GM23248 (cell line): Measurements from ENCODE around the gene EYA4.

Source experiments
- EZH2 ChIP-seq: fragments of 200-600 bp; sonication (generic); IDR thresholded peaks from 2 replicates; pipeline ENCODE4 v1.6.1; 2018; ENCODE audit warnings: antibody characterized with exemption, mild to moderate bottlenecking; ENCODE audit not compliant: insufficient read depth, poor library complexity, severe bottlenecking
- EZH2phosphoT487 ChIP-seq: fragments of 200-600 bp; sonication (generic); IDR thresholded peaks from 2 replicates; pipeline ENCODE4 v1.6.1; 2018; ENCODE audit warnings: antibody characterized with exemption, moderate library complexity, mild to moderate bottlenecking, low read depth; ENCODE audit not compliant: insufficient read depth

DNA sequence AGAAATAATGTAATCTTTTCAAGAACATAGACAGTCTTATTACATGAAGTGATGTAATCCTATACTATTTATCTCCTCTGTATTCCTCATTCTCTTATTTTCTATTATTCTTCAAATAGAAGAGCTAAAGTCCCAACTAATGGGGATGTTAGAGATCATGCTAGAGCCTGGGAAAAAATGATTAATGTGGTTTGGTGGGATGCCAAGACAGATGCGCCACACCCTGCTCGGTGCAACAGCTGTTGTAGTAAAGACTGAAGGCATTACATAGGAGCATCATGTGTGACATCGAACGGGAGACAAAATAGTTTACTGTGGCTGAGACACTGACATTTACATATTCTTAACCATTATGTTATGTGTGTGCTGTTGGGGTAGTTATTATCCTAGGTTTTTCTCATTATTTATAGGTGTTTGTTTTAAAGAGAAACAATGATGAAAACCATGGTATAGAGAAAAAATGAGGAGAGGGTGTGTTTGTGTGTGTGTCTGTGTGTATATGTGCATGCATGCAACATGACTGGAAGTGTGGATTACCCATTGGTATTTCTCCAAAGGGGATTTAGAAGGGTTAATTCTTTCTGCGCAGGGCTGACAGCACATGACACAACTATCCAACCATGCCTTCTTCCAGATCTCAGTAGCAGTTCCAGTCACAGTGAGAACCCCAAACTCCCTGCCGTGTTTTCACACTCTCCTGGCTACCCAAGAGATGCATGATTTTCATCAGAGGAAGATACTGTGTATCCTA lies 155.3 kb downstream of the EYA4 start:
- TF ChIP-seq EZH2, result no peak
- TF ChIP-seq EZH2phosphoT487, result no peak
